Neural cell (in vitro differentiated cells): ENCODE results near the gene USP3.

Experiments
- CTCF ChIP-seq: fragments of 450-650 bp; IDR thresholded peaks from 2 replicates; pipeline ENCODE4 v1.5.1; 2014; ENCODE audit warnings: antibody characterized with exemption, mild to moderate bottlenecking, moderate library complexity; ENCODE audit not compliant: poor library complexity, severe bottlenecking
- EP300 ChIP-seq: fragments of 450-650 bp; conservative IDR thresholded peaks from 2 replicates; pipeline ENCODE4 v1.6.1; 2014; ENCODE audit warnings: antibody characterized with exemption, mild to moderate bottlenecking, moderate library complexity; ENCODE audit not compliant: poor library complexity, severe bottlenecking
- EZH2 ChIP-seq: fragments of 200-600, 300-800 bp; shearing (Covaris generic), sonication (generic); IDR thresholded peaks from 2 replicates; pipeline ENCODE4 v1.6.1; 2014; ENCODE audit warnings: antibody characterized with exemption, low read length, borderline replicate concordance, mild to moderate bottlenecking; ENCODE audit not compliant: insufficient read depth, poor library complexity, severe bottlenecking
- POLR2AphosphoS5 ChIP-seq: IDR thresholded peaks from 2 replicates; pipeline ENCODE4 v1.6.1; 2012

GRCh38 chr15:63490345-63491034 is 13.9 kb upstream of the USP3 start:
- no peak for TF ChIP-seq CTCF
- TF ChIP-seq EZH2: no peak
- no peak for TF ChIP-seq EP300
- TF ChIP-seq POLR2AphosphoS5: no peak
